HCT116 (cell line): ENCODE measurements around the gene DOCK1. TPM values are rescaled to one million over a fixed set of nuclear protein-coding genes. Genes with fewer than 3 reads are reported as not detected.

ENCODE experiments used
- ATAC-seq: fragments of 200-7000 bp; cut with Tn5 transposase; 2 replicates; pipeline ENCODE4 v1.9.1; 2020; ENCODE audit warnings: mild to moderate bottlenecking, moderate library complexity
- BruUV-seq: library from RNA; stranded (reverse); fragments of 400-500 nt; replicated peaks from 2 replicates; lab custom pipeline; 2021; lab: Mats Ljungman, UMichigan
- CTCF ChIA-PET: fragments of 300-600 bp; sonication (Branson Sonifier 250); formaldehyde crosslinking; loops from one replicate; lab custom pipeline; 2021; ENCODE audit warnings: antibody characterized with exemption; lab: Charles Lee
- POLR2A ChIA-PET: fragments of 300-600, 350-600 bp; sonication (Branson Sonifier 250); formaldehyde crosslinking; loops from one replicate; lab custom pipeline; 2021; ENCODE audit warnings: antibody characterized with exemption; lab: Charles Lee
- RAD21 ChIA-PET, 2 experiments: fragments of 300-600 bp; sonication (Branson Sonifier 250); formaldehyde crosslinking; loops; one replicate each; lab custom pipeline; 2023; ENCODE audit warnings: low total read pairs in 2 of 2; ENCODE audit not compliant: uncharacterized antibody in 2 of 2, unreplicated experiment in 2 of 2, low non-redundant PET in 1 of 2; lab: Charles Lee
- DNase-seq: peaks from one replicate; pipeline ENCODE4 v3.0.0-alpha.2; 2010; ENCODE audit warnings: low read depth, low spot score
- H2AFZ ChIP-seq: fragments of 200-600 bp; shearing (Covaris generic), sonication (generic); 2 replicates; pipeline ENCODE4 v1.6.1; 2017; ENCODE audit warnings: low read depth, mixed run types, mixed read lengths, antibody characterized with exemption, low read length; ENCODE audit not compliant: poor library complexity, severe bottlenecking
- H3K27ac ChIP-seq: 2 replicates; pipeline ENCODE4 v1.5.1; 2012; ENCODE audit warnings: low read depth, low read length
- H3K27me3 ChIP-seq: fragments of 200-600 bp; sonication (generic); 2 replicates; pipeline ENCODE4 v1.6.1; 2016; ENCODE audit warnings: mixed run types, low read length, mixed read lengths; ENCODE audit not compliant: insufficient read depth
- H3K36me3 ChIP-seq, 2 experiments: fragments of 200-500 bp in 1 of 2; fragments of 200-600 bp in 1 of 2; sonication (Bioruptor generic) in 1 of 2; sonication (generic) in 1 of 2; 2 replicates each; pipeline versions ENCODE4 v1.5.1 to v1.6.1; 2014 to 2016; ENCODE audit warnings: low read length in 2 of 2, inconsistent platforms in 1 of 2, mixed read lengths in 1 of 2, mixed run types in 1 of 2; ENCODE audit not compliant: insufficient read depth in 2 of 2, control insufficient read depth in 1 of 2
- H3K4me1 ChIP-seq, 2 experiments: fragments of 200-600 bp in 1 of 2; sonication (generic) in 1 of 2; 2 replicates each; pipeline versions ENCODE4 v1.5.1 to v1.6.1; 2012 to 2017; ENCODE audit warnings: low read length in 2 of 2, inconsistent platforms in 1 of 2, mild to moderate bottlenecking in 1 of 2, mixed read lengths in 1 of 2, mixed run types in 1 of 2, moderate library complexity in 1 of 2; ENCODE audit not compliant: insufficient read depth in 2 of 2, control insufficient read depth in 1 of 2
- H3K4me2 ChIP-seq: fragments of 200-600 bp; sonication (generic); 2 replicates; pipeline ENCODE4 v1.6.1; 2017; ENCODE audit warnings: mixed run types, low read length, mixed read lengths
- H3K4me3 ChIP-seq, 2 experiments: fragments of 200-600 bp in 1 of 2; sonication (generic) in 1 of 2; replicated peaks in 1 of 2; 2 replicates each; pipeline ENCODE4 v1.5.1; 2011 to 2016; ENCODE audit warnings: low read length in 2 of 2, control low read depth in 1 of 2, low read depth in 1 of 2, mild to moderate bottlenecking in 1 of 2, mixed read lengths in 1 of 2, mixed run types in 1 of 2
- H3K79me2 ChIP-seq: fragments of 200-600 bp; sonication (generic); 2 replicates; pipeline ENCODE4 v1.6.1; 2017; ENCODE audit warnings: mild to moderate bottlenecking, mixed run types, low read length, moderate library complexity, mixed read lengths; ENCODE audit not compliant: insufficient read depth
- H3K9ac ChIP-seq: fragments of 200-600 bp; sonication (generic); 2 replicates; pipeline ENCODE4 v1.6.1; 2016; ENCODE audit warnings: low read length, mixed read lengths
- H3K9me2 ChIP-seq: fragments of 200-600 bp; sonication (generic), shearing (Covaris generic); 2 replicates; pipeline ENCODE4 v1.6.1; 2017; ENCODE audit warnings: mixed run types, mild to moderate bottlenecking, moderate library complexity; ENCODE audit not compliant: insufficient read depth
- H3K9me3 ChIP-seq, 2 experiments: fragments of 200-500 bp in 1 of 2; fragments of 200-600 bp in 1 of 2; sonication (Bioruptor generic) in 1 of 2; sonication (generic) in 1 of 2; 2 replicates each; pipeline ENCODE4 v1.6.1; 2014 to 2017; ENCODE audit warnings: low read length in 2 of 2, mixed read lengths in 2 of 2, inconsistent platforms in 1 of 2, low read depth in 1 of 2, mild to moderate bottlenecking in 1 of 2, mixed run types in 1 of 2, moderate library complexity in 1 of 2; ENCODE audit not compliant: control insufficient read depth in 1 of 2, insufficient read depth in 1 of 2
- H4K20me1 ChIP-seq: fragments of 200-600 bp; sonication (generic), shearing (Covaris generic); 2 replicates; pipeline ENCODE4 v1.6.1; 2017; ENCODE audit warnings: mixed run types, mild to moderate bottlenecking, moderate library complexity; ENCODE audit not compliant: insufficient read depth
- EZH2 ChIP-seq: fragments of 200-600 bp; sonication (generic); IDR thresholded peaks from 2 replicates; pipeline ENCODE4 v1.6.1; 2017; ENCODE audit warnings: antibody characterized with exemption, mixed run types
- EZH2phosphoT487 ChIP-seq: fragments of 200-600 bp; IDR thresholded peaks from 2 replicates; pipeline ENCODE4 v1.6.1; 2018; ENCODE audit warnings: antibody characterized with exemption, borderline replicate concordance
- FOSL1 ChIP-seq: IDR thresholded peaks from 2 replicates; pipeline ENCODE4 v1.6.1; 2012; ENCODE audit warnings: low read depth
- POLR2AphosphoS5 ChIP-seq: IDR thresholded peaks from 2 replicates; pipeline ENCODE4 v1.6.1; 2011; ENCODE audit warnings: mild to moderate bottlenecking, low read depth, low read length, moderate library complexity
- REST ChIP-seq: IDR thresholded peaks from 2 replicates; pipeline ENCODE4 v1.6.1; 2012; ENCODE audit warnings: low read depth
- SIN3A ChIP-seq: IDR thresholded peaks from 2 replicates; pipeline ENCODE4 v1.6.1; 2012; ENCODE audit warnings: low read depth
- SP1 ChIP-seq: IDR thresholded peaks from 2 replicates; pipeline ENCODE4 v1.6.1; 2012; ENCODE audit warnings: low read depth
- ZFX ChIP-seq: fragments of 450-650 bp; IDR thresholded peaks from 2 replicates; pipeline ENCODE4 v1.6.1; 2017
- intact Hi-C: fragments of 100-400 bp; cut with micrococcal nuclease; formaldehyde crosslinking; loops from 2 replicates; pipeline ENCODE4 v1.10.0; 2022
- total RNA-seq: library from RNA; stranded (reverse); gene quantifications from one replicate; pipeline ENCODE4 v1.2.1, GENCODE V29; 2021; ENCODE audit not compliant: unreplicated experiment
- TF ChIP-seq, protein P1 (sequence below): IDR thresholded peaks from 2 replicates; pipeline ENCODE4 v1.6.1; 2011; ENCODE audit warnings: mild to moderate bottlenecking, low read length, moderate library complexity; ENCODE audit not compliant: insufficient replicate concordance; ENCODE audit errors: extremely low read depth

DOCK1 gene
- total RNA-seq, 1 experiment from 2014 or later, result 46.5 TPM

GRCh38 chr10:127129104-127129503 is 223.9 kb downstream of the DOCK1 start:
- intact Hi-C loops, result no loop called here
- ATAC-seq (no peak), DNase-seq (no peak)
- Histone ChIP-seq H3K4me1 (no peaks in the 10 kb centered on the region), H3K9me3 (no peaks in the 10 kb centered on the region), H3K27ac (no peak overlapping the region), H3K4me2 (no peak overlapping the region), H3K4me3 (no peak overlapping the region), H3K9ac (no peak overlapping the region), H2AFZ (no peak overlapping the region), H3K27me3 (no peaks in the 10 kb centered on the region), H3K79me2 (no peaks in the 10 kb centered on the region), H3K36me3 (no peaks in the 10 kb centered on the region), H4K20me1 (no peaks in the 10 kb centered on the region), H3K9me2 (no peaks in the 10 kb centered on the region)
- TF ChIP-seq POLR2AphosphoS5, result no peak
- no peak for TF ChIP-seq SP1
- TF ChIP-seq EZH2, result no peak
- no peak for TF ChIP-seq REST
- TF ChIP-seq, protein P1, sequence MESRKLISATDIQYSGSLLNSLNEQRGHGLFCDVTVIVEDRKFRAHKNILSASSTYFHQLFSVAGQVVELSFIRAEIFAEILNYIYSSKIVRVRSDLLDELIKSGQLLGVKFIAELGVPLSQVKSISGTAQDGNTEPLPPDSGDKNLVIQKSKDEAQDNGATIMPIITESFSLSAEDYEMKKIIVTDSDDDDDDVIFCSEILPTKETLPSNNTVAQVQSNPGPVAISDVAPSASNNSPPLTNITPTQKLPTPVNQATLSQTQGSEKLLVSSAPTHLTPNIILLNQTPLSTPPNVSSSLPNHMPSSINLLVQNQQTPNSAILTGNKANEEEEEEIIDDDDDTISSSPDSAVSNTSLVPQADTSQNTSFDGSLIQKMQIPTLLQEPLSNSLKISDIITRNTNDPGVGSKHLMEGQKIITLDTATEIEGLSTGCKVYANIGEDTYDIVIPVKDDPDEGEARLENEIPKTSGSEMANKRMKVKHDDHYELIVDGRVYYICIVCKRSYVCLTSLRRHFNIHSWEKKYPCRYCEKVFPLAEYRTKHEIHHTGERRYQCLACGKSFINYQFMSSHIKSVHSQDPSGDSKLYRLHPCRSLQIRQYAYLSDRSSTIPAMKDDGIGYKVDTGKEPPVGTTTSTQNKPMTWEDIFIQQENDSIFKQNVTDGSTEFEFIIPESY, result no peak
- TF ChIP-seq SIN3A, result no peak
- no peak for TF ChIP-seq ZFX
- no peak for TF ChIP-seq EZH2phosphoT487
- no peak for TF ChIP-seq FOSL1
- BruUV-seq, result no TSS peak
- CTCF ChIA-PET, result no interaction called here
- POLR2A ChIA-PET, result no interaction called here
- RAD21 ChIA-PET, result no interaction called here
